ENCODE results near the gene PPIF.

- TF ChIP-seq CTCF (IDR thresholded peaks at IDR 0.05) (no peak), POLR2A (IDR thresholded peaks at IDR 0.05) (no peak)
Observed at GRCh38 chr10:79305988-79306387, 41.3 kb upstream of the PPIF start.
